HepG2 (cell line): Measurements from ENCODE around the gene MAP1LC3B. TPM values are rescaled to one million over a fixed set of nuclear protein-coding genes. Genes with fewer than 3 reads are reported as not detected.
A peak's percentile ranks its signal among the peaks of the same experiment; 100 is the strongest.

Experiments
- CBFB ChIP-seq: sonication (generic); formaldehyde crosslinking; IDR thresholded peaks from 2 replicates; pipeline ENCODE4 v1.4.0; 2020; ENCODE audit warnings: missing genetic modification reagents
- CTCF ChIP-seq: sonication (generic); formaldehyde crosslinking; IDR thresholded peaks from 2 replicates; pipeline ENCODE4 v1.5.0; 2020; ENCODE audit warnings: mild to moderate bottlenecking, missing genetic modification reagents, moderate library complexity
- ESRRA ChIP-seq: sonication (generic); formaldehyde crosslinking; IDR thresholded peaks from 2 replicates; pipeline ENCODE4 v1.5.1; 2020; ENCODE audit warnings: mild to moderate bottlenecking, low read depth, missing genetic modification reagents
- GMEB1 ChIP-seq: sonication (generic); formaldehyde crosslinking; IDR thresholded peaks from 2 replicates; pipeline ENCODE4 v1.5.1; 2020; ENCODE audit warnings: missing genetic modification reagents, mild to moderate bottlenecking, borderline replicate concordance
- HOXD1 ChIP-seq: sonication (generic); formaldehyde crosslinking; IDR thresholded peaks from 2 replicates; pipeline ENCODE4 v1.5.0; 2020; ENCODE audit warnings: missing genetic modification reagents
- KDM1A ChIP-seq: IDR thresholded peaks from 2 replicates; pipeline ENCODE4 v1.6.1; 2016; ENCODE audit warnings: missing compliant biosample characterization
- KDM4B ChIP-seq: sonication (generic); formaldehyde crosslinking; IDR thresholded peaks from 2 replicates; pipeline ENCODE4 v1.4.0; 2020; ENCODE audit warnings: missing genetic modification reagents
- PRPF4 ChIP-seq: fragments of 200-400 bp; formaldehyde crosslinking; IDR thresholded peaks from 2 replicates; pipeline ENCODE4 v1.6.1; 2016; ENCODE audit warnings: low read length, low read depth; ENCODE audit not compliant: poor library complexity, severe bottlenecking
- RXRA ChIP-seq: sonication (generic); formaldehyde crosslinking; IDR thresholded peaks from 2 replicates; pipeline ENCODE4 v1.5.1; 2020; ENCODE audit warnings: missing genetic modification reagents
- TRAFD1 ChIP-seq: sonication (generic); formaldehyde crosslinking; IDR thresholded peaks from 2 replicates; pipeline ENCODE4 v1.5.1; 2020; ENCODE audit warnings: missing genetic modification reagents, mild to moderate bottlenecking, borderline replicate concordance
- TRIM24 ChIP-seq: sonication (generic); formaldehyde crosslinking; IDR thresholded peaks from 2 replicates; pipeline ENCODE4 v1.8.0; 2022; ENCODE audit warnings: mild to moderate bottlenecking, missing genetic modification reagents
- ZFP91 ChIP-seq: sonication (generic); formaldehyde crosslinking; IDR thresholded peaks from 2 replicates; pipeline ENCODE4 v1.9.0; 2022; ENCODE audit warnings: missing genetic modification reagents, mild to moderate bottlenecking, borderline replicate concordance
- ZMYM2 ChIP-seq: sonication (generic); formaldehyde crosslinking; IDR thresholded peaks from 2 replicates; pipeline ENCODE4 v1.8.0; 2022; ENCODE audit warnings: mild to moderate bottlenecking, missing genetic modification reagents
- ZNF280D ChIP-seq: sonication (generic); formaldehyde crosslinking; IDR thresholded peaks from 2 replicates; pipeline ENCODE4 v1.5.1; 2020; ENCODE audit warnings: mild to moderate bottlenecking, missing genetic modification reagents
- ZNF616 ChIP-seq: sonication (generic); formaldehyde crosslinking; IDR thresholded peaks from 2 replicates; pipeline ENCODE4 v1.5.0; 2020; ENCODE audit warnings: low read depth, mild to moderate bottlenecking, missing genetic modification reagents
- ZNF703 ChIP-seq: sonication (generic); formaldehyde crosslinking; IDR thresholded peaks from 2 replicates; pipeline ENCODE4 v1.5.1; 2020; ENCODE audit warnings: missing genetic modification reagents, mild to moderate bottlenecking, moderate library complexity, borderline replicate concordance
- ZNF772 ChIP-seq: sonication (generic); formaldehyde crosslinking; IDR thresholded peaks from 2 replicates; pipeline ENCODE4 v1.5.0; 2020; ENCODE audit warnings: mild to moderate bottlenecking, missing genetic modification reagents
- ZSCAN31 ChIP-seq: sonication (generic); formaldehyde crosslinking; IDR thresholded peaks from 2 replicates; pipeline ENCODE4 v1.5.0; 2020; ENCODE audit warnings: low read depth, mild to moderate bottlenecking, missing genetic modification reagents
- polyA plus RNA-seq, 8 experiments: library from polyadenylated mRNA; depleted of rRNA in 3 of 8; stranded (reverse) in 7 of 8; unstranded in 1 of 8; fragments of >200 nt; fragmentation: Illumina TruSeq in 4 of 8; extraction: Trizol in 4 of 8; gene quantifications; 2 replicates each; pipeline versions ENCODE4 v1.2.1 to v1.2.3, GENCODE V29; 2011 to 2016; ENCODE audit warnings: low read depth in 4 of 8, missing spikeins in 1 of 8, mixed read lengths in 1 of 8; ENCODE audit not compliant: insufficient read depth in 1 of 8
- total RNA-seq, 5 experiments: library from RNA; depleted of rRNA; stranded (reverse); fragments of >200 nt; fragmentation: Illumina TruSeq; extraction: Trizol; gene quantifications; 2 replicates each; pipeline ENCODE4 v1.2.3, GENCODE V29; 2016; ENCODE audit warnings: low read depth in 1 of 5

MAP1LC3B gene
- total and polyA plus RNA-seq, 2 of the 13 experiments (the other 11 are each of a cell fraction or from before 2014, with no cell fraction given): 15.7 to 37.4 TPM

- TF ChIP-seq ZNF280D (CRISPR knock-in tag) (peak; percentile 67), ZFP91 (peak; percentile 85; the same call in 1 of the 2 replicates), KDM4B (0 out of 2 replicates have a peak, but pooled peaks have one; percentile 7), TRAFD1 (peak; percentile 90), CBFB (peak; percentile 62), RXRA (CRISPR knock-in tag) (peak; percentile 69), CTCF (CRISPR knock-in tag) (no peak; the same call in 1 of the 2 replicates), ZNF616 (CRISPR knock-in tag) (0 out of 2 replicates have a peak, but pooled peaks have one; percentile 64), ZMYM2 (peak; percentile 92), HOXD1 (CRISPR knock-in tag) (0 out of 2 replicates have a peak, but pooled peaks have one; percentile 21), ZSCAN31 (peak; percentile 71; the same call in 1 of the 2 replicates), PRPF4 (no peak), ZNF772 (CRISPR knock-in tag) (peak; percentile 96), KDM1A (CRISPR knock-in tag) (peak; percentile 95; the same call in 1 of the 2 replicates), ZNF703 (CRISPR knock-in tag) (peak; percentile 90; the same call in 1 of the 2 replicates), TRIM24 (CRISPR knock-in tag) (no peak), ESRRA (CRISPR knock-in tag) (no peak), GMEB1 (CRISPR knock-in tag) (peak; percentile 34; the same call in 1 of the 2 replicates)
Measured at GRCh38 chr16:87384162-87384874, 7.8 kb upstream of the MAP1LC3B start (continued).
